HEK293 (cell line): Measurements from ENCODE around the gene KDM4B.

Experiments used
- CTCF ChIP-seq: fragments of 450-650 bp; formaldehyde crosslinking; IDR thresholded peaks from 2 replicates; pipeline ENCODE4 v1.5.1; 2016; ENCODE audit warnings: missing biosample characterization, missing genetic modification characterization
- GLIS1 ChIP-seq: fragments of 450-650 bp; formaldehyde crosslinking; IDR thresholded peaks from 2 replicates; pipeline ENCODE4 v1.5.1; 2016; ENCODE audit warnings: missing biosample characterization, missing genetic modification characterization
- SALL2 ChIP-seq: fragments of 450-650 bp; formaldehyde crosslinking; IDR thresholded peaks from 2 replicates; pipeline ENCODE4 v1.5.0; 2017; ENCODE audit warnings: missing biosample characterization, mild to moderate bottlenecking, missing genetic modification characterization, borderline replicate concordance
- ZNF184 ChIP-seq: fragments of 450-650 bp; IDR thresholded peaks from 2 replicates; pipeline ENCODE4 v1.5.1; 2018; ENCODE audit warnings: missing biosample characterization, mild to moderate bottlenecking, missing genetic modification characterization
- ZNF311 ChIP-seq: fragments of 450-650 bp; formaldehyde crosslinking; IDR thresholded peaks from 2 replicates; pipeline ENCODE4 v1.5.1; 2017; ENCODE audit warnings: missing biosample characterization, missing genetic modification characterization, borderline replicate concordance
- ZNF362 ChIP-seq: fragments of 450-650 bp; formaldehyde crosslinking; IDR thresholded peaks from 2 replicates; pipeline ENCODE4 v1.5.1; 2016; ENCODE audit warnings: missing biosample characterization, missing genetic modification characterization
- ZNF426 ChIP-seq: fragments of 450-650 bp; formaldehyde crosslinking; IDR thresholded peaks from 2 replicates; pipeline ENCODE4 v1.5.1; 2017; ENCODE audit warnings: missing biosample characterization, missing genetic modification characterization, mild to moderate bottlenecking, inconsistent platforms, moderate library complexity
- TF ChIP-seq, protein P1 (sequence below): fragments of 450-650 bp; formaldehyde crosslinking; IDR thresholded peaks from 2 replicates; pipeline ENCODE4 v1.5.1; 2017; ENCODE audit warnings: missing biosample characterization, missing genetic modification characterization

- no peak for TF ChIP-seq GLIS1
- no peak for TF ChIP-seq ZNF184 (tag by site-specific recombination)
- TF ChIP-seq ZNF311 (tag by site-specific recombination) = no peak
- TF ChIP-seq CTCF (tag by site-specific recombination) = no peak
- TF ChIP-seq, protein P1, sequence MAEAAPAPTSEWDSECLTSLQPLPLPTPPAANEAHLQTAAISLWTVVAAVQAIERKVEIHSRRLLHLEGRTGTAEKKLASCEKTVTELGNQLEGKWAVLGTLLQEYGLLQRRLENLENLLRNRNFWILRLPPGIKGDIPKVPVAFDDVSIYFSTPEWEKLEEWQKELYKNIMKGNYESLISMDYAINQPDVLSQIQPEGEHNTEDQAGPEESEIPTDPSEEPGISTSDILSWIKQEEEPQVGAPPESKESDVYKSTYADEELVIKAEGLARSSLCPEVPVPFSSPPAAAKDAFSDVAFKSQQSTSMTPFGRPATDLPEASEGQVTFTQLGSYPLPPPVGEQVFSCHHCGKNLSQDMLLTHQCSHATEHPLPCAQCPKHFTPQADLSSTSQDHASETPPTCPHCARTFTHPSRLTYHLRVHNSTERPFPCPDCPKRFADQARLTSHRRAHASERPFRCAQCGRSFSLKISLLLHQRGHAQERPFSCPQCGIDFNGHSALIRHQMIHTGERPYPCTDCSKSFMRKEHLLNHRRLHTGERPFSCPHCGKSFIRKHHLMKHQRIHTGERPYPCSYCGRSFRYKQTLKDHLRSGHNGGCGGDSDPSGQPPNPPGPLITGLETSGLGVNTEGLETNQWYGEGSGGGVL (tag by site-specific recombination) = no peak
- TF ChIP-seq ZNF426 (tag by site-specific recombination) = no peak
- TF ChIP-seq ZNF362 (tag by site-specific recombination) = no peak
- TF ChIP-seq SALL2 = no peak
These were observed 53.4 kb downstream of the KDM4B start for GRCh38 chr19:5022066-5022860.
